RWPE1 (cell line): ENCODE data around the gene RAB24.
"Not testable (repeated sequence)": the region's sequence is repeated elsewhere in the genome, so short reads cannot be mapped to it uniquely, and the experiment has no call there.

Experiments
- CTCF ChIA-PET: fragments of 350-600 bp; sonication (Branson Sonifier 250); formaldehyde crosslinking; extraction: SDS; loops from one replicate; lab custom pipeline; 2021; lab: Yijun Ruan, JAX
- POLR2A ChIA-PET: fragments of 400-600 bp; formaldehyde crosslinking; extraction: SDS; loops from one replicate; lab custom pipeline; 2020; ENCODE audit warnings: antibody characterized with exemption; ENCODE audit not compliant: low non-redundant PET; lab: Yijun Ruan, JAX
- DNase-seq: peaks from one replicate; pipeline ENCODE4 v3.0.0; 2012; ENCODE audit warnings: low spot score
- H3K27ac ChIP-seq: fragments of 450-650 bp; 2 replicates; pipeline ENCODE4 v1.5.1; 2017
- TF ChIP-seq, protein P1 (sequence below): fragments of 450-650 bp; conservative IDR thresholded peaks from 2 replicates; pipeline ENCODE4 v1.5.1; 2017; ENCODE audit warnings: low read depth, mild to moderate bottlenecking

RAB24 gene

DNA sequence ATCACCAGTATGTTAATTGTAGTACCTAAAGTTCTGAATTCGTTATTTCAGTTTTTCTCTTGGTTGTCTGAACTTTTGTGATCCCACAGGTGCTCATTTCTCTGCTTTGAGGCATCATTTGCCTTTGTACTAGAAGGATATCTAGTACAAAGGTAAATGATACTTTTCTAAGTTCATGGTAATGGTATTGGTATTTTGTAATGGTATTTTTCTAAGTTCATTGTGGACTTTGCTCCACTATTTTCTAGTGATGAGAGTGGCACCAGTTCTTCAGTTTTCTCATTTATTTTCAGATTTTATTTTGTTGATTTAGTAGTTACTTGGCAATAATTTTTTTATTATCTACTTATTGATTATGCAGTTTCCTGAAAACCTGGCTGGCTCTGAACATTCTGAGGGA lies 42.0 kb downstream of the RAB24 start:
- TF ChIP-seq, protein P1, sequence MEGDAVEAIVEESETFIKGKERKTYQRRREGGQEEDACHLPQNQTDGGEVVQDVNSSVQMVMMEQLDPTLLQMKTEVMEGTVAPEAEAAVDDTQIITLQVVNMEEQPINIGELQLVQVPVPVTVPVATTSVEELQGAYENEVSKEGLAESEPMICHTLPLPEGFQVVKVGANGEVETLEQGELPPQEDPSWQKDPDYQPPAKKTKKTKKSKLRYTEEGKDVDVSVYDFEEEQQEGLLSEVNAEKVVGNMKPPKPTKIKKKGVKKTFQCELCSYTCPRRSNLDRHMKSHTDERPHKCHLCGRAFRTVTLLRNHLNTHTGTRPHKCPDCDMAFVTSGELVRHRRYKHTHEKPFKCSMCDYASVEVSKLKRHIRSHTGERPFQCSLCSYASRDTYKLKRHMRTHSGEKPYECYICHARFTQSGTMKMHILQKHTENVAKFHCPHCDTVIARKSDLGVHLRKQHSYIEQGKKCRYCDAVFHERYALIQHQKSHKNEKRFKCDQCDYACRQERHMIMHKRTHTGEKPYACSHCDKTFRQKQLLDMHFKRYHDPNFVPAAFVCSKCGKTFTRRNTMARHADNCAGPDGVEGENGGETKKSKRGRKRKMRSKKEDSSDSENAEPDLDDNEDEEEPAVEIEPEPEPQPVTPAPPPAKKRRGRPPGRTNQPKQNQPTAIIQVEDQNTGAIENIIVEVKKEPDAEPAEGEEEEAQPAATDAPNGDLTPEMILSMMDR, result no peak
- ChIA-PET CTCF (no interaction called here), POLR2A (no interaction called here)
- H3K27ac ChIP-seq, result no peak overlapping the region
- DNase-seq, result no peak

DNA sequence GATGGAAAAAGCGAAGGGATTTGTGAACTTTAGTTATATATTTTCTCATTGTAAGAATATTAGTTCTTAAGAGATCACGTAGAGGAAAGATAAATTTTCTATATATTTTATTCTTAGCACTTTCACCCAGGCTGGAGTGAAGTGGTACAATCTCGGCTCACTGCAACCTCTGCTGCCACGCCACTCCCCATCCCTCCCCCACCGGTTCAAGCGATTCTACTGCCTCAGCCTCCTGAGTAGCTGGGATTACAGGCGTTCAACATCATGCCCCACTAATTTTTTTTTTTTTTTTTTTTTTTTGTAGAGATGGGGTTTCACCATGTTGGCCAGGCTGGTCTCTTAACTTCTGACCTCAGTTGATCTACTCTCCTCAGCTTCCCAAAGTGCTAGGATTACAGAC lies 42.6 kb downstream of the RAB24 start:
- ChIA-PET CTCF (interaction anchor here (0.7 kb wide), 1 partner anchor 890 kb away, joined by 4 read pairs; no protein-coding TSS in a partner anchor), POLR2A (no interaction called here)
- no peak for DNase-seq
- H3K27ac ChIP-seq, result no peak overlapping the region
- TF ChIP-seq, protein P1, result no peak

DNA sequence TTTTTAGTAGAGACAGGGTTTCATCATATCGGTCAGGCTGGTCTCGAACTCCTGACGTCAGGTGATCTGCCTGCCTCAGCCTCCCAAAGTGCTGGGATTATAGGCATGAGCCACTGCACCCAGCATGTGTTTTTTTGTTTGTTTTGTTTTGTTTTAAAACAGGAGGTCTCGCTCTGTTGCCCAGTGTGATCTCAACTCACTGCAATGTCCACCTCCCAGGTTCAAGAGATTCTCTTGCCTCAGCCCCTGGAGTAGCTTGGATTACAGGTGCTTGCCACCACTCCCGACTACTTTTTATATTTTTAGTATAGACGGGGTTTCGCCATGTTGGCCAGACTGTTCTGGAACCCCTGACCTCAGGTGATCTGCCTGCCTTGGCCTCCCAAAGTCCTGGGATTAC lies 44.8 kb downstream of the RAB24 start:
- POLR2A ChIA-PET, H3K27ac ChIP-seq, CTCF ChIA-PET, DNase-seq: not testable (repeated sequence)

DNA sequence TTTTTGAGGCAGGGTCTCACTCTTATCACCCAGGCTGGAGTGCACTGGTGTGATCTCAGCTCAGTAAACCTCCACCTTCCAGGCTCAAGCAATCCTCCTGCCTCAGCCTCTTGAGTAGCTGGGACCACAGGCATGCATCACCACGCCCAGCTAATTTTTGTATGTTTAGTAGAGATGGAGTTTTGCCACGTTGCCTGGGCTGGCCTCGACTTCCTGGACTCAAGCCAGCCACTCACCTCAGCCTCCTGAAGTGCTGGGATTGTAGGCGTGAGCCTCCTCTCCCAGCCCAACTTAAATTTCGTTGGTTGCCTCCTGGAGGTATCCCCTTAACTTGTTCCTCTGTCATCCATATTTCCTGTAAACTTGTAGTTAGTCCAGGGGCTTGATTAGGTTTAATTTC lies 47.2 kb downstream of the RAB24 start:
- no peak for DNase-seq
- POLR2A ChIA-PET, result no interaction called here
- CTCF ChIA-PET, result interaction anchor here (0.6 kb wide), 1 partner anchor 9 kb away, joined by 3 read pairs; no protein-coding TSS in a partner anchor
- TF ChIP-seq, protein P1, result no peak
- peak overlapping the region; percentile 39; the same call in 1 of the 2 replicates for H3K27ac ChIP-seq

DNA sequence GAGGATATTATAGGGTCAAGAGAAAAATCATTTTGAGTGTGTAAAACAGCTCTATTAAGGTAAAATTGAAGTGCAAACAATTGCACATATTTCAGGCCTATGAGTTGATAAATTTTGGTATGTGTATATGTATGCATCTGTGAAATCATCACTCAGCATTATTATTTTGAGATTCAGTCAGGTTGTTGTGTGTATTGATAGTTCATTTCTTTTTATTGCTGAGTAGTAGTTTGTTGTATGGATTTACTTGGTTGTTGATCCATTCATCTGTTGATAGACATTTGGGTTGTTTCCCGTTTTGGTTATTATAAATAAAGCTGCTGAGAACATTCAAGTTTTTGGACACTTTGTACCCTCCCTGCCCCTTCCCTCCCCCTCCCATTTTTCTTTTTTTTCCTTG lies 50.3 kb downstream of the RAB24 start:
- POLR2A ChIA-PET, result no interaction called here
- CTCF ChIA-PET, result no interaction called here
- TF ChIP-seq, protein P1, result no peak
- H3K27ac ChIP-seq, result no peak overlapping the region
- no peak for DNase-seq
